Medulla oblongata (tissue), 1 donor: ENCODE data around the gene TPP1.

ENCODE experiments used
- DNase-seq: peaks from one replicate; pipeline ENCODE4 v3.0.0-alpha.2; 2015; ENCODE audit errors: extremely low spot score

TPP1 gene

GRCh38 chr11:6587360-6587953 is 31.8 kb downstream of the TPP1 start:
- peak; percentile 73 for DNase-seq

GRCh38 chr11:6586434-6587359 is 32.5 kb downstream of the TPP1 start:
- DNase-seq = no peak

GRCh38 chr11:6584528-6584927 is 34.7 kb downstream of the TPP1 start:
- no peak for DNase-seq

GRCh38 chr11:6583584-6583983 is 35.6 kb downstream of the TPP1 start:
- DNase-seq = no peak

DNA sequence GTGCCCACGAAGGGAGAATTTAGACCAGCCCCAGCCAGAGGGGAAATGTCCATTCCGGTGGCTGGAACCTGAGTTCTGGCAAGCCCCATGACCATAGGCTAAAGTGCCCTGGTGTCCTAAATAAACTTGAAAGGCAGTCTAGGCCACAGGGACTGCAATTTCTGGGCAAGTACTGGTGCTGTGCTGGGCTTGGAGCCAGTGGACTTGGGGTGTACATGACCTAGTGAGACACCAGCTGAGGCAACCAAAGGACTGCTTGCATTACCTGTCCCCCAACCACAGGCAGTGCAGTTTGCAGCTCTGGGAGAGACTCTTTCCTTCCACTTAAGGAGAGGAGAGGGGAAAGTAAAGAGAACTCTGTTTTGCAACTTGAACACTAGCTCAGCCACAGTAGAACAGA is 39.5 kb downstream of the TPP1 start:
- no peak for DNase-seq

- no peak for DNase-seq
Measured at GRCh38 chr11:6578134-6578533, 41.1 kb downstream of the TPP1 start.

- peak; percentile 98 for DNase-seq
Measured at GRCh38 chr11:6576471-6577373, 42.5 kb downstream of the TPP1 start.

DNA sequence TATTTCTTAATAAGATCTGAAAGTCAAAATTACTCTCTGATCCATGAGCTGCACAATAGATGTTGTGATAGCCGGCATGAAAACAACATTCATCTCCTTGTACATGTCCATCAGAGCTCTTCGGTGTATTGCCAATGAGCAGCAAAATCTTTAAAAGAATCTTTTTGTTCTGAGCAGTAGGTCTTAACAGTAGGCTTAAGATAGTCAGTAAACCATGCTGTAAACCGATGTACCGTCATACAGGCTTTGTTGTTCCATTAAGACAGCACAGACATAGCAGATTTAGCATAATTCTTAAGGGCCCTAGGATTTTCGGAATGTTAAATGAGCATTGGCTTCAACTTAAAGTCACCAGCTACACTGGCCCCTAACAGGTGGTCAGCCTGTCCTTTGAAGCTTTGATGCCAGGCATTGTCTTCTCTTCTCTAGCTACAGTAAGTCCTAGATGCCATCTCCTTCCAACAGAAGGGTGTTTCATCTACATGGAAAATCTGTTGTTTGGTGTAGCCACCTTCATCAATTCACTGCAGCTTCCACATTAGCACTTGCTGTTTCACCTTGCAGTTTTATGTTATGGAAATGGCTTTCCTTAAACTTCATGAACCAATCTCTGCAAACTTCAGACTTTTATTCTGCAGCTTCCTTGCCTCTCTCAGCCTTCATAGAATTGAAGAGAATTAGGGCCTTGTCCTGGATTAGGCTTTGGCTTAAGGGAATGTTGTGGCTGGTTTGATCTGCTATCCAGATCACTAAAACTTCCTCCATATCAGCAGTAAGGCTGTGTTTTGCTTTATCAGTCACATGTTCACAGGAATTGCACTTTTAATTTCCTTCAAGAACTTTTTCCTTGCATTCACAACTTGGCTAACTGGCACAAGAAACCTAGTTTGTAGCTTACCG is 44.2 kb downstream of the TPP1 start:
- peak; percentile 26 for DNase-seq

DNA sequence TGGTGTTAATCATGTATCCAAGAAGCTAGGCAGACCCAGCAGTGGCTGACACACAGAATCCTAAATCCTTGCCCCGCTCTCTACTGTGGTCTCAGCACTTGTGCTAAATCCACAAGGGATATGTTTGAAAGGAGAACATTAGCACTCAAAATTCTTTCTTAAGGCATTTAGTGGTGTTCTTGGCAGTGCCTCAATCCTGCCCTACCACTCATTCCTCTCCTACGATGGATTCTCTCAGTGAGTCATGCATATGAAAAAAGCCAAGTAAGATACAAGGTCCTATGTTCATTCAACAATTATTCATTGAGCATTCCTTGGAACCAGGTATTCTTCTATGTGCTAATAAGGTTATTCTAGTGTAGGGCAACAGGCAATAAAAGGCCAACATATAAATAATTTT is 47.0 kb downstream of the TPP1 start:
- no peak for DNase-seq

DNA sequence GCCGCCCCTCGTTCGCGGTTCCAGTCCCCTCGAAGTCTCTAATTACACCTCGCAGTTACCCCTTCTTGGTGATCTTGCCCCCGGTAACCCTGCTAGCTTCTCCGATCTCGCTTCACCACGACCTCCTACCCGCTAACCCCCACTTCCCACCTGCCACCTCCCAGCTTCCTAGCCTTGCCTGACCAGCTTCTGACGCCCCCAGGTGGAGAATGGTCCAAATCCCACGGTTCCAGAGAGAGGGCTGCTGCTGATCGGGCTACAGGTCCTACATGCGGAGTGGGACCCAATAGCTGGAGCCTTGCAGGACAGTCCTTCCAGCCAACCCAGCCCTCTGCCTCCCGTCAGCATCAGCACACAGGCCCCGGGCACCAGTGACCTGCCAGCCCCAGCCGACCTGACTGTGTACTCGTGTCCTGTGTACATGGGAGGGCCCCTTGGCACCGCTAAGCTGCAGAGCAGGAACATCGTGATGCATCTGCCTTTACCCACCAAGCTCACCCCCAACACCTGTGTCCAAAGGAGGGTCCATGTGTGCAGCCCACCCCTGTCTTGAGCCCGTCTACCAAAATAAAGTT is 47.7 kb downstream of the TPP1 start:
- DNase-seq = no peak

DNA sequence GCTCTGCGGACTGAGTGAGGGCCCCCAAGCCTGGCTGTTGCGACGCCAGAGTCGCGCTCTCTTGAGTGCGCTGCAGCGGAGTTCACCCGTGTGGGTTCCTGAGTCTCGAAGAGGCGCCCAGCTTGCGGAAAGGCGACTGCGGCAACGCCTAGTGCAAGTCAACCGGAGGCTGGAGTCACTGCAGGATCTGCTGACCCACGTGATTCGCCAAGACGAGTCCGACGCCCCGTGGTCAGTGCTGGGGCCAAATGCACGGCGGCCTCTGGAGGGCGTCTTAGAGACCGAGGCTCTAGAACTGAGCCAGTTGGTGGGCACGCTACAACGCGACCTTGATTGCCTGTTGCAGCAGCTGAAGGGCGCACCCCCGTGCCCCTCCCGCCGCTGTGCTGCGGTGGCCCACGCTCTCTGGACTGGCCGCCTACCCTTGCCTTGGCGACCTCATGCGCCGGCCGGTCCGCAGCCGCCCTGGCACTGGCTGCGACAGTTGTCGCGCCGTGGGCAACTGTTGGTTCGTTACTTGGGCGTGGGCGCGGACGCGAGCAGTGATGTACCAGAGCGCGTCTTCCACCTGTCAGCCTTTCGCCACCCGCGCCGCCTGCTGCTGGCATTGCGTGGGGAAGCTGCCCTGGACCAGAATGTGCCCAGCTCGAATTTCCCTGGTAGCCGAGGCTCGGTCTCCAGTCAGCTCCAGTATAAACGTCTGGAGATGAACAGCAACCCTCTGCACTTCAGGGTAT is 48.4 kb downstream of the TPP1 start:
- DNase-seq = no peak

GRCh38 chr11:6569706-6570105 is 49.5 kb downstream of the TPP1 start:
- DNase-seq = no peak

GRCh38 chr11:6568191-6568918 is 50.9 kb downstream of the TPP1 start:
- DNase-seq = peak; percentile 47

DNA sequence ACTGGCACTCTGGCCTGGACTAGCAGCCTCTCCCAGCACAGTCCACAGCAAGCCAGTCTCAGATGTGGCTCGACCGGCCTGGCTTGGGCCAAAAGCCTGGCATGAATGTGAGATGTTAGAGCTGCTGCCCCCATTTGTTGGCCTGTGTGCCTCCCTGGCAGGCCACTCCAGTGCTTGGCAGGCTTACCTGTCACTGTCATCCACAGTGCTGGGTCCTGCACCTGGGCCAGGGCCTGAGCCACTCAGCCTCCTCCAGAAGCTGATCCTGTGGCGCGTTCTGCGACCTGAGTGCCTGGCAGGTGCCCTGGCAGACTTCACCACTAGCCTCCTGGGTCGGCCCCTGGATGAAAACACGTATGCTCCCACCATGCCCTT is 51.9 kb downstream of the TPP1 start:
- DNase-seq = peak; percentile 14

DNA sequence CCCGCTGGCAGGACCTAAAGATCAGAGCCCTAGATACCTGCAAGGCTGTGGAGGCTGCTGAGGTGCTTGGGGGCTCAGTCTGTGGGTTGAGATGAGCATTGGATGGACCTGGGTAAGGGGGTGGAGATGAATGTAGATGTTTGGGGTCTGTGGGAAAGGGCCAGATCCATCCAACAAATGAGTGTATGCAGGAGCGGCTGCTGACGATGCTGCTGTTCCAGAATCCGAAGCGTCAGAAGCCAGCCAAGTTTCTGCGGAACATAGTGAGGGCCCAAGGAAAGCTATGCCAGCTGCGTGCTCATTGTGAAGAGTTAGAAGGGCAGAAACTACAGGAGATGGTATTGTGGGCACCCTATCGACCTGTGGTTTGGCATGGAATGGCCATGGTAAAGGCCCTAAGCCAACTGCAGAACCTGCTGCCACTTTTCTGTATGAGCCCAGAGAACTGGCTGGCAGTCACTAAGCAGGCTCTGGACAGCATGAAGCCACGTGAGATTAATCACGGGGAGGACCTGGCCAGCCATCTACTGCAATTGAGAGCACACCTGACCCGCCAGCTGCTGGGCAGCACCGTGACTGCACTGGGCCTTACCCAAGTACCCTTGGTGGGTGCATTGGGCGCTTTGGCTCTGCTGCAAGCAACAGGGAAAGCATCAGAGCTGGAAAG is 52.4 kb downstream of the TPP1 start:
- DNase-seq = peak; percentile 33

DNA sequence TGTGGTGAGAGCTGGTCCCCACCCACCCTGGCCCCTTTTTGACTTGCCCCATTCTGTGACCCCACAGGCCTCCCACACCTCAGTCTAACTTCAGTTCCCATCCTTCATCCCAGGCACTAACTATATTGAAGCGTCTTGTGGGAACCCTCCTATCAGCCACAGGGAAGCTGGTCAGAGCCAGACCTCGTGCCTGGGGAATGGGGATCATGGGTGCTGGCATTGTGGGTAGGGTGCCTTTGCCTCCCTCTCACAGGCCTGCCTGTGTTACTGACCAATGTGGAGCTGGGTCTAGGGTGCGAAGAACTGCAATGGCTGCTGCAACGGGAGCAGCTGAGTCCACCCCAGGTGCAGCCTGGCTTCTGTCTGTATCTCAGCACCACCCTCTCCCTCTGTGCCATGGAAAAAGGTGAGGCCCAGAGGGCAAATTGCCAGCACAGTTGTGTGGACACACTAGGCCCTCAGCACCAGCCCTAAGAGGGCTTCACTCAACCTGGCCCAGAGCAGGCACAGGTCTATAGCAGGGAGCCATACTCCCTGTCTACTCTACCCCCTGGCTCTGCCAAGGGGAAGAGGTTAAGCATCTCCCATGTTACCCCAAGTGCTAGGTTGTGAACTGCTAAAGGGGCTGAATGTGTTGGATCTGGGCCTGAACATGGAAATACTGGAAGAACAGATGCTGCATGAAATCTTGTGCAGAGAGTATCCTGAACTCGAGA is 53.1 kb downstream of the TPP1 start:
- no peak for DNase-seq

DNA sequence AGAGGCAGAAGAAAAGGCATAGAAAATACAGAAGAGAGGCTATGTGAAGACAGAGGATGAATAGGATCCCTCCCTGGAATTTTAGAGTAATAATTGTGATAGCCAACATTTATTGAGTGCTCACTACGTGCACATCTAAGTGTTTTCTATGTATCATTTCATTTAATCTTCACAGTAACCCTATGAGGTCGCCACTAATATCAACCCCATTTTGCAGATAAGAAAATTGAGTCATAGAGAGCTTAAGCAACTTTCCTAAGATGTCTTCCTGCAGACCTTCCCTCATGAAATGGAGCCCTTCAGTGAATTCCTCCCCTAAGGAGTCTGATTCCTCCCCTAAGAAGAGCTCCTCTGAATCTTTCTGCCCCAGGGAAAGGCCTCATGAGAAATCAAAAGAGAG is 53.9 kb downstream of the TPP1 start:
- no peak for DNase-seq

- DNase-seq = no peak
Measured at GRCh38 chr11:6563667-6564066, 55.6 kb downstream of the TPP1 start.
